Ovary (tissue), 9 donors: ENCODE measurements around the gene STRA6. TPM values are rescaled to one million over a fixed set of nuclear protein-coding genes. Genes with fewer than 3 reads are reported as not detected.

Source experiments
- DNase-seq, 5 donors: peaks; one replicate each; pipeline ENCODE4 v3.0.0-alpha.2; 2019 to 2020
- H3K27ac ChIP-seq, 2 donors: fragments of 200-600 bp; one replicate each; pipeline versions ENCODE4 v1.5.1 to v1.8.0; 2019 to 2022
- H3K27me3 ChIP-seq: fragments of 200-600 bp; one replicate; pipeline ENCODE4 v1.8.0; 2022
- H3K36me3 ChIP-seq: fragments of 200-600 bp; sonication (generic); one replicate; pipeline ENCODE4 v1.5.1; 2019
- H3K4me1 ChIP-seq: one replicate; pipeline ENCODE4 v1.8.1; 2013; ENCODE audit warnings: mild to moderate bottlenecking, moderate library complexity; ENCODE audit not compliant: insufficient read depth
- H3K4me3 ChIP-seq: fragments of 200-600 bp; sonication (generic); one replicate; pipeline ENCODE4 v1.5.1; 2017
- H3K9me3 ChIP-seq, 2 donors: fragments of 200-600 bp in 1 of 2; sonication (generic) in 1 of 2; one replicate each; pipeline versions ENCODE4 v1.5.1 to v1.8.1; 2013 to 2019; ENCODE audit warnings: mild to moderate bottlenecking in 1 of 2, moderate library complexity in 1 of 2
- CTCF ChIP-seq, 3 donors: fragments of 450-650 bp in 2 of 3; fragments of 200-600 bp in 1 of 3; IDR thresholded peaks; one replicate each; pipeline versions ENCODE4 v1.5.1 to v1.8.0; 2016 to 2022; ENCODE audit warnings: antibody characterized with exemption in 3 of 3, mild to moderate bottlenecking in 1 of 3
- EP300 ChIP-seq: sonication (generic); formaldehyde crosslinking; IDR thresholded peaks from one replicate; pipeline ENCODE4 v1.6.1; 2017; ENCODE audit warnings: antibody characterized with exemption
- POLR2A ChIP-seq: fragments of 450-650 bp; IDR thresholded peaks from one replicate; pipeline ENCODE4 v1.6.1; 2017; ENCODE audit warnings: antibody characterized with exemption, mild to moderate bottlenecking, moderate library complexity
- WGBS, 3 donors: extraction: QIAGEN DNeasy Blood & Tissue Kit in 1 of 3; methylation state at CpG; one replicate each; pipeline versions ENCODE4 v1.1.5 to v1.1.7; 2013 to 2017; 5-methylcytosine and 5-hydroxymethylcytosine counted together
- intact Hi-C, 4 donors: fragments of 100-400 bp; cut with DNase I; formaldehyde crosslinking; loops; one replicate each; pipeline versions ENCODE4 v1.11.0 to v1.15.1; 2022 to 2023
- polyA plus RNA-seq, 2 donors: library from polyadenylated mRNA; stranded (reverse); fragments of 200-250 nt in 1 of 2; fragments of 350-450 nt in 1 of 2; fragmentation: Illumina TruSeq in 1 of 2; extraction: RNeasy Lipid Tissue Mini Kit (QIAGEN cat#74804) in 1 of 2; gene quantifications; one replicate each; pipeline ENCODE4 v1.2.3, GENCODE V29; 2013 to 2014
- total RNA-seq, 7 donors: library from RNA; depleted of rRNA in 2 of 7; stranded (reverse); fragments of >200 nt in 2 of 7; fragmentation: NEBNext Ultra II Directional in 3 of 7; extraction: Animal tissue kit (Norgen Biotek cat#: 25700) in 3 of 7; gene quantifications; one replicate each; pipeline versions ENCODE4 v1.1.0 to v1.2.4, GENCODE V29; 2016 to 2023
- donor health status: DM: no; HTN: no; CAD: no; lungs with moderate emphysema.
- donor health status: DM: no; HTN: no; CAD: no.
- donor health status: Bipolar disorder and iron deficiency.
- donor health status: DM: yes; HTN: yes; CAD: no.
- donor health status: DM: no; HTN: no; CAD: no.
- donor health status: DM: yes; HTN: yes; CAD: no.

The STRA6 gene
- total and polyA plus RNA-seq, 9 donors: 0.20 to 2.8 (median 0.69) TPM

DNA sequence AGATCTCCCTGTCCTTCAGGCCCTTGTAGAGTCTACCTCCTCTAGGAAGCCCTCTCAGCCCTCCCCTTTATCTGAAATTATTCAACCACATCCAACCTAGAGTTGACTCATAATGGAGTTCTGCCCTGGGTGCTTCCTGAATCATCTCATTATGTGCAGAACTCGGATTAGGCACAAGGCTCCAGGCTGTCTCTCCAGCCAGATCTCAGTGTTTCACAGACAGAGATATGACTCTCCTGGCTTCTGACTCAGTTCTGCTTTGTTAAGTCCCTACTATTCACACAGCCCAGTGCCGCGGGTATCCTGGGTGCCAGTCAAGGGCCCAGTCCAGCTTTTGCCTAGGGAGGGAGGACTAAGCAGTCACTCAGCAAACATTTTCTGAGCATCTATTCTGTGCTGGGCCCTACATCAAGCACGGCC lies 9.3 kb downstream of the STRA6 start:
- TF ChIP-seq POLR2A (no peak), CTCF (IDR thresholded peaks at IDR 0.05) (no peak), EP300 (no peak)
- Histone ChIP-seq H3K36me3 (no peaks in the 10 kb centered on the region), H3K4me1 (peaks cover 8% of the 10 kb centered on the region), H3K9me3 (no peaks in the 10 kb centered on the region), H3K4me3 (no peak overlapping the region), H3K27ac (no peak overlapping the region), H3K27me3 (no peaks in the 10 kb centered on the region)
- intact Hi-C loops: no loop called here
- WGBS, 3 donors: 61 to 77% (median 69%) methylated on average over 4 of the region's 4 CpGs
- DNase-seq: no peak

DNA sequence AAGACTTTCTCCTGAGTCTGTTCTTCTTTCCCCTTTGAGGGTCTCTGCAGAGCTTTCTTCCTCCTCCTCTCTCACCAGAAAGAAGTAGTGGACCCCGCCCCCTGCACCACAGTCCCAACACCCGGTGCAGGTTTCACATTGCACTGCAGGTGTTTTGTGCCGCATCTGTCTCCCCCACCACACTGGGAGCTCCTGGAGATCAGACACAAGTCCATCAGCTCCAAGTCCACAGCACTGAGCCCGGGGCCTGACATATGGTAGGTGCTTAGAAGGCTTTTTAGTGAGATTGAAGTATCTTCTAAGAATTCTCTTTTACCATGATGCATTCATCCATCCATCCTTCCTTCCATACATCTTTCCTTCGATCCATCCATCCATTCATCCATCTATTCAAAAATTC lies 9.8 kb downstream of the STRA6 start:
- intact Hi-C loops: no loop called here
- Histone ChIP-seq H3K36me3 (no peaks in the 10 kb centered on the region), H3K27me3 (no peaks in the 10 kb centered on the region), H3K9me3 (no peaks in the 10 kb centered on the region), H3K4me1 (peaks cover 8% of the 10 kb centered on the region), H3K27ac (no peak overlapping the region), H3K4me3 (no peak overlapping the region)
- DNase-seq: no peak
- no peak for TF ChIP-seq CTCF (IDR thresholded peaks at IDR 0.05)
- WGBS, 3 donors: 82 to 88% (median 87%) methylated on average over 5 of the region's 5 CpGs

GRCh38 chr15:74191798-74192197 lies 10.8 kb downstream of the STRA6 start:
- intact Hi-C loops: no loop called here

GRCh38 chr15:74188216-74188615 lies 14.4 kb downstream of the STRA6 start:
- DNase-seq: no peak
- H3K27me3 ChIP-seq: no peaks in the 10 kb centered on the region
- H3K36me3 ChIP-seq: no peaks in the 10 kb centered on the region
- H3K4me1 ChIP-seq: no peaks in the 10 kb centered on the region
- intact Hi-C loops: no loop called here
- no peak overlapping the region for H3K27ac ChIP-seq
- TF ChIP-seq POLR2A (no peak), EP300 (no peak), CTCF (IDR thresholded peaks at IDR 0.05) (no peak)
- H3K9me3 ChIP-seq: no peaks in the 10 kb centered on the region
- no peak overlapping the region for H3K4me3 ChIP-seq
- WGBS, 3 donors: 88 to 92% (median 92%) methylated on average over 8 to 11 of the region's 11 CpGs

More at GRCh38 chr15:74191798-74192197, 10.8 kb downstream of the STRA6 start:
- Histone ChIP-seq H3K36me3 (no peaks in the 10 kb centered on the region), H3K9me3 (no peaks in the 10 kb centered on the region), H3K4me3 (no peak overlapping the region), H3K4me1 (peaks cover 8% of the 10 kb centered on the region), H3K27me3 (no peaks in the 10 kb centered on the region), H3K27ac (no peak overlapping the region)
- 56 to 74% (median 60%) methylated on average over 3 of the region's 3 CpGs for WGBS, 3 donors
- DNase-seq: no peak
- no peak for TF ChIP-seq EP300
- no peak for TF ChIP-seq CTCF (IDR thresholded peaks at IDR 0.05)
- TF ChIP-seq POLR2A: no peak
